ENCODE data around the gene DGKH.

DGKH gene

DNA sequence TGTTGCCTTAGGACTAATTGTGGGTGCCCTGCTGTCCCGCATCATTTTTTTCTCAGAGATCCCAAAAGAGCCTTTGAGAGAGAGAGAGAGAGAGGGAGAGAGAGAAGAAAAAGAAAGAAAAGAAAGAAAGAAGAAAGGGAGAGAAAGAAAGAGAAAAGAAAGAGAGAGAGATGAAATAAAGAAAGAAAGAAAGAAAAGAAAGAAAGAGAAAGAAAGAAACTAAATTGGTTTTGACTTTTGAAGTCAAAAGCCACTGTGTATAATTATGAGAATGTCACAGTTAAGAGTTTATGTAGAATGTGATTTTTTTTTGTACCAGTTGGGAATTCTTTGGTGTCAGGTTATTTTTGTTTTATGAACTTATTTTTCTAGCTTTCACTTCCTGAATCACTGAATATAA is 180.1 kb downstream of the DGKH start:
- no peak for DNase-seq (ENCODE audit: low read depth in 2 of 2)

DNA sequence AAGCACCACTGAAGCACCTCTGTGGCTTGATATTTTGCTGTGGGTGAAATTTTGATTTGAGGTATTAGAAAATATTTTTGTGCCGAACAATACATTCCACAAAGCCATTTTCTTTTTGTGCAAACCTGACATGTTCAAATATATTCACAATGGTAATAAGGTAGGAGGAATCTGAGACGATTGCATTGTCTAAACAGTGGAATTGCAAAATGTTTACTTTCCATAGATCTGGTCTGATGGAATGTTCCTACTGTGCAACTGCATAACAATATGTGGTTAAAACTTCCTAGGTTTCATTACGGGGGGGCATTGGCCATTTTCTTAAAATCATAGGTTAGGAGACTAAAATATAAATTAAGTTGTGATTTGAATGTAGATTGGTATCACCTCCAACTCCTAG is 180.8 kb downstream of the DGKH start:
- no peak for DNase-seq (ENCODE audit: low read depth in 2 of 2)

DNA sequence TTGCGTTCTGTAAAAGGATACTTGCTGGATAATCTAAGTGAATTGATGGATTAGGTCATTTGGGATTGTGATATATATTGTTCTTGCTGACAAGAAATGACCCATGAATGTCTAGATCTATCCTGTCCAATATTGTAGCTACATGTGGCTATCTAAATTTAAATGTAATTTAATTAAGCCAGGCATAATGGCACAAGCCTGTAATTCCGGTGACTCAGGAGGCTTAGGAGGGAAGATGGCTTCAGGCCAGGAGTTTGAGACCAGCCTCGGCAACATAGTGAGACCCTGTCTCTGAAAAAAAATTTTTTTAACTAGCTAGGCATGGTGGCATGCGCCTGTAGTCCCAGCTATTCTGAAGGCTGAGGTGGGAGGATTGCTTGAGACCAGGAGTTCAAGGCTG is 184.2 kb downstream of the DGKH start:
- DNase-seq (ENCODE audit: low read depth in 2 of 2) = no peak

DNA sequence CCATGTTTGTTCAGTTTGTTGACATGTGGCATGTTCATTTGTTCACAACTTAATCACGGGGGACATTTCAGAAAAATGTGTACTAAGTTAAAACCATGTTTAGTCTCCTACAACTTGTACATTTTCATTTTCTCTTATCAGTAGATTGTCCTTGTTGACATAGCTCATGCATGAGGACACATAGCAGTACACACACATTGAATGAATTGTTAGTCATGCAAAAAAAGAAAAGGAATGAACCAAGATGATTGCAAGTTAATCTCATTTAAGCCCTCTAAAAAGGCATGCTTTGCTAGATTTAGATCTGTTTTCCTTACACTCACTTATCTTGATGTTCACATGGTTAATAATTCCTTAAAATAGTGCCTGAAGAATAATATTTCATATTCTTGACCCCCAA is 185.3 kb downstream of the DGKH start:
- DNase-seq (ENCODE audit: low read depth in 2 of 2) = no peak

DNA sequence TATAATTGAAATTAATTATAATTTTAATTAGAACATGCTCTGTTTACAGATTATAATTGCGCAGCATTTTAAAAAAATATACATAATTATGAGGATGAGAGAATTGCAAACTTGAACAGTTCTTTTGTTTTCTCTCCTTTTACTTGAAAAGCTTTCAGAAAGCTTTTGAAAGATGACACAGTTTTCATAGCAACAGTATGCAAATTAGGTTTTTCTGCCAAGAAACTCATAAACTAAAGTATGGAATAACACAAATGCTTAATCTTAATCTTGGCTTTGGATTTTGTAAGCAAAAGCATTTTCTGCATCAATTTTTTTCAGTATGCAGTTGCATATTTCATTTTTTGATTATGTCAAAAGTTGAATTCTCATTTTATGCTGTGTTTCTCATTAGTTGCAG is 190.7 kb downstream of the DGKH start:
- DNase-seq (ENCODE audit: low read depth in 2 of 2) = no peak

DNA sequence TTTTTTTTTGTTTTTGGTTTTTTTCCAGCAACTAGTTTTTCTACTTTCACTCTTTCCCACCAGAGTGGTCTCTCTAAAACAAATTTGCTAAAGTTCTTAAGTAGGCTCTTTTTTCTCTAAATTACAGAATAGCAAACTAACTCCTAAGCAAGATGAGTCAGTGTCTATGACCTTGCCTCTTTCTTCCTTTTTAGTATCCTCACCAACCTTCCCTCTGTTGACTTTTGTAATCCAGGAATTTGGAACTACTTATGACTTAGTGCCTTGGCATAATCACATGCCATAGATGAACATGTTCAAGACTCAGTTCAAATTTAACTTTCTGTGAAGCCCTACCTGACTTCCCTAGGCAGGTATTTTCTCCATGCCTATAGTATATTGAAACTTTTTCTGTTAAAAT is 191.2 kb downstream of the DGKH start:
- DNase-seq (ENCODE audit: low read depth in 2 of 2) = no peak

DNA sequence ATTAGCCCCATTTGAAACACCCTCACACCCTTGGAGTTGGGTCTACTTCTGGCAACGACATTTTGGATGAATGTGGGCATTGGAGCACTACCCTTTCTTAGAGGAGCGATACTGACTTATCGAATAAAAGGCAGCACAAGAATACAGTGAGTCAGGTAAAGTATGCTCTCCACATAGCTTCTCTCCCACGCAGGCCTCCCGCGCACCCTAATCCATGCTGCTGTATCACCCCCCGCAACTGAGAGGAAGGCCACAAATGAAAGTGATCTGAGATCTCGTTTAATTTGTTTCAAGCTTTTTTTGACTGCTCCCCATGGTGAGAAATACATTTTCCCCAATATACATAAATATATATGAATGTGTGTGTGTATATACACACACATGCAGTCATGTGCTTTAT is 198.1 kb downstream of the DGKH start:
- DNase-seq (ENCODE audit: low read depth in 2 of 2) = no peak

DNA sequence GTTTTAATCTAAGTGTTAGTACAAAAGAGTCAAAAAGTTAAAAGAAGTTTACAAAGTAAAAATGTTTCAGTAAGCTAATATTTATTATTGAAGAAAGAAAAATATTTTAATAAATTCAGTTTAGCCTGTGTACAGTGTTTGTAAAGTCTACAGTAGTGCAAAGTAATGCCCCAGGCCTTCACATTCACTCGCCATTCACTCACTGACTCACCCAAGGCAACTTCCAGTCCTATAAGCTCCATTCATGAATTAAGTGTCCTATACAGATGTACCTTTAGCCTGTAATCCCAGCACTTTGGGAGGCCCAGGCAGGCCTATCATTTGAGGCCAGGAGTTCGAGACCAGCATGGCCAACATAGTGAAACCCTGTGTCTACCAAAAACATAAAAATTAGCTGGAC is 199.4 kb downstream of the DGKH start:
- no peak for DNase-seq (ENCODE audit: low read depth in 2 of 2)

DNA sequence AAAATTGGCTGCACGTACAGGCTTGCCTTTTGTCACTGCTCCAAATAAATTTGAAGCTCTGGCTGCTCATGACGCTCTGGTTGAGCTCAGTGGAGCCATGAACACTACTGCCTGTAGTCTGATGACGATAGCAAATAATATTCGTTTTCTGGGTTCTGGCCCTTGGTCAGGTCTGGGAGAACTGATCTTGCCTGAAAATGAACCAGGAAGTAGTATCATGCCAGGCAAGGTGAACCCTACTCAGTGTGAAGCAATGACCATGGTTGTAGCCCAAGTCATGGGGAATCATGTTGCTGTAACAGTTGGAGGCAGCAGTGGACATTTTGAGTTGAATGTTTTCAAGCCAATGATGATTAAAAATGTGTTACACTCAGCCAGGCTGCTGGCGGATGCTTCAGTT is 207.4 kb downstream of the DGKH start:
- DNase-seq (ENCODE audit: low read depth in 2 of 2) = no peak

DNA sequence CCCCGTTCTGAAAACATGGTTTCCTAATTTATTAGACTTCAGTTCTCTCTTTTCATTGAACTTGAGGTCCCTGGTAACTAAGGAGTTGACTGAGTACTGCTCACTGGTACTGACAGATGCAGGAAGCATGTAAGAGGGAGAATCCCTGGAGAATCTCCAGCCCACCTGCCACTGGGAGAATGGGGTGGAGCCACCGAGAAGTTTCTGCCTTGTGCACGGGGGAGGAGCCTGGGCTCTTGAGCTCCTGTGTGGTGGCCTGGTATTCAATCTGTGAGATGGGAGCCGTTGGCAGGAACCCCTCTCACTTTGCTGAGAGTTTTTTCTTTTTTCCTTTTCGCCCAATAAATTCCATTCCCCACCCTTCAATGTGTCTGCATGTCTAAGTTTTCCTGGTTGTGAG is 210.3 kb downstream of the DGKH start:
- DNase-seq (ENCODE audit: low read depth in 2 of 2) = no peak

DNA sequence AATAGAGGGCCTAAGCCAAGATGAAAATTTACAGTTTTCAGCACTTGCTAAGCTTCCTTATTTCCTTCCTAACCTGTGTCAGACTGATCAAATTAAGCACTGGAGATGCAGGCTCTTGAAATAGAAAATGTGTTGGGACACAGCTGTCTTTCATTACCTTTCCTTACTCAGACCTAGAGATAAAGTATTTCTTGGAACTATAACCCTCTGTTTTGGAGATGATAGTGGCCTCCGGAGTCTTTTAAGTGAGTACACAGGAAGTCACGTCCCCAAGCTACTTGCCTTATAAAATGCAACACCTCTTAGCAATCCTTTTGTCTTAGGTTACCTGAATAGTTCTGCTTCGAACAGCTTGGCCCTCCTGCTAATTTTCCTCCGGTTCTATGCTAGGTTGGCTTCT is 211.1 kb downstream of the DGKH start:
- DNase-seq (ENCODE audit: low read depth in 2 of 2) = no peak

DNA sequence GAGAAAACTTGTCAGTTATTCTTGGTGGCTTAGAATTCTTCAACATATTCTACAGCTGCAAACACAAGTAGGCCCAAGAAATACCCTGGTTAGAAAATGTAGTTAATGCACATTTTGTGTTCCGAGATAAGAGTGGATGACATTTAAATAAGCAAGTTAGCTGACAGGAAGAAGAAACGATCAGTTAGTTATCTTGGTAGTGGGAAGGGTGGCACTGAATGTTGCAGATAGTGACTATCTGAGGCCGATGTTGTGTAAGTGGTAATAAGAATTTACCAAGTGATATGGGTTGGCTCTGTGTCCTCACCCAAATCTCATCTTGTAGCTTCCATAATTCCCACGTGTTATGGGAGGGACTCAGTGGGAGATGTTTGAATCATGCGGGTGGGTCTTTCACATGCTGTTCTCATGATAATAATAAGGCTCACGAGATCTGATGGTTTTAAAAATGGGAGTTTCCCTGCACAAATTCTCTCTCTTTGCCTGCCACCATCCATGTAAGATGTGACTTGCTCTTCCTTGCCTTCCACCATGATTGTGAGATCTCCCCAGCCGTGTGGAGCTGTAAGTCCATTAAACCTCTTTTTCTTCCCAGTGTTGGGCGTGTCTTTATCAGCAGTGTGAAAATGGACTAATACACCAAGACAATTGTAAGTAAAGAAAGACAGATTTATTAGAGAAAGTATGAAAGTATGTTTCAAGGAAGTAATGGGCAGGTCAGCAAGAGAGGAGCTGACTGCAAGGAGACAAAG is 212.6 kb downstream of the DGKH start:
- no peak for DNase-seq (ENCODE audit: low read depth in 2 of 2)

DNA sequence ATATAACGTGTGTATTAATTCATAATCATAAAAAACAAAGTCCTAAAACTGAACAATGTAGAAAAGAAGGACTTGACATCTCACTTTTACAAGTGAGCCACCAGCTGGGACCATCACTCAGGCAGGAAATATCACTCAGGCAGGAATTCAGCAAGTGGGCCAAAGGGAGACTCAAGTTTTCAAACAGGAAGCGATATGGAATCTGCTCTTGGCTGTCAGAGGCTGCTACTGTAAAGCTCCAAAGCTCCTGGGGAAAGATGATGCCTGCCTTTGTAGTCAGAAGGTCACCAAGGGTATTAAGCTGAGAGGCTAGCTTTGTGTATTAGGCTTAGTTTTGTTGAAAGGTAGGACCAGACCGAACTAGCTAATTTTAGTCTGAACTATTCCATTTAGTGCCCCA is 218.0 kb downstream of the DGKH start:
- DNase-seq (ENCODE audit: low read depth in 2 of 2) = peak; percentile 15 to 19

DNA sequence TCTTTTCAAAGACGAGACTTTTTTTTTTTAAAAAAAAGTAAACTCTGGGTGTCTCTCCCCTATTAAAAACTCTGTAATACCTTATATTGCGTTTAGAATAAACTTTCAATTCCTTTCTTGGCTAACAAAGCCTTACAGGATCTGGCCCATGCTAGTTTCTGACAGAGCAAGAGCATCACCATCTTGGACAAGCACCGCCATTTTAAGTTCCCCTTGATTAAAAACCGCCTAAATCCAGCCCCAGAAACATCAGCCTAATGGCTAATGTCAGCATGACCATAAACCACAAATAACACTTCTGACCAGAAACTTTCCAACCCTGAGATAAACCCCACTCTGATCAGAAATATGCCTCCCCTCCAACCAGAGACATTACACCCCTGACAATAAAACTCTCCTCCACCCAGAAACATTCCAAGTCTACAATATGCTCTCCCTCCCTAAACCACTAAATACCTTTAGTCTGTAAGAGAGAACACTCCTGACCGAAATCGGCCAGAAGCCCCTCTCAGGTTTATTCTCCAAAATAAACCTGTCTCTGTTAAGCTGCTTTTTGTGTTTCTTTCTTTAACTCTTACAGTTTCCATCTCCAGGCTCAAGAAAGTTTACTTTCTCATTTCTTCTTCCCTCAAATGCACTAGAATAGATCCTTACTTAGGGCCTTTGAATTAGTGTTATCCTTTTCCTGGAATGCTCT is 221.9 kb downstream of the DGKH start:
- DNase-seq (ENCODE audit: low read depth in 2 of 2) = no peak

DNA sequence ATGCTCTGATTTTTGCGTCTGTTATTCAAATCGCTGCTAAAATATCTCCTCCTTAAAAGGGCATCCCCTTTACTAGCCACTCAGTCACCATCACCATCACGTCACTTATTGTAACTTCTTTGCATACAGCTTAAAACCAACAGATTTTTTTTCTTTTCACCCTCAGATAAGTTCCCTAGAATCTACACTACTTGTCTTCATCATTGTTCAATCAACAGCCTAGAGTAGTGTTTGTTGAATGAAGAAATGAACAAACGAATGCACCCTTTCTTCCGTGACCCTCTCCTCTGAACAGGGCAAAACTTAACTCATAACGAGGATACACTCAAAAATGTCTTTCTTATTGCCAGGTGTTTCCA is 222.4 kb downstream of the DGKH start:
- DNase-seq (ENCODE audit: low read depth in 2 of 2) = no peak

DNA sequence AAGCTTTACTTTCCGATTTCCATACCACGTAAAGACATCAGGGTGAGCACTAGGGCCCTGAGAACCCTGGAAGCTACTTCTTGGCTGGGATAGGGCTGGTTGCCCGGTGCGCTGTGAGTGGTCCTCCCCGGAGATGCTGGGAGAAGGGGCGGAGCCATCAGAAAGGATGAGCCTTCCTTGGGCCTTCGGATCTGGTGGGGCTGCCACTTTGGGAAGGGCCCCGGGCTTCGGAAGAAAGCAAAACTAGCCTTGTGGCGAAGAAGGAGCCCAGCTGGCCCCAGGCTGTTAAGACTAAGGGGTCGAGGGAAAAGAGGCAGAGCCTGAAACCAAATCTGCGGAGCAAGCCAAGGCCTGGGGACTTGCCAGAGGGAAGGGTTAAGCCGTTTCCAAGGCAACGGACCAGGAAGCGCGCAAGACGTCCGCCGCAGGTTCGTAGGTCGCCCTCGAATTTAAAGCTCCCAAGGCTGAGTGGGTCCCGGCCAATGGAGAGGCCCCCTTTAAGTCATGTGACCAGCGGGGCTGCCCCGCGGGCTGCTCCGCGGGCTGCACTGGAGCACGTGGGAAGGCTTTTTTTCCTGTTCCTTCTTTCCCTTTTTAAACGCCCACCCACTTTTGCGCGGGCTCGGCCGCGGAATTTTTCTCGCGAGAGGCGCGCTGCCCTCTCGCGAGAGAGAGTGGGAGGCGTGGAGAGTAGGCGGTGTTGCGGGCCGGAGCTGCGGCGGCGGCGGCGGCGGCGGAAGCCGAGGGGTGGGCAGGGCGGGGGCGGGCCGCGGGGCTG is 223.1 kb downstream of the DGKH start:
- peak; percentile 98 for DNase-seq (ENCODE audit: low read depth in 2 of 2)

DNA sequence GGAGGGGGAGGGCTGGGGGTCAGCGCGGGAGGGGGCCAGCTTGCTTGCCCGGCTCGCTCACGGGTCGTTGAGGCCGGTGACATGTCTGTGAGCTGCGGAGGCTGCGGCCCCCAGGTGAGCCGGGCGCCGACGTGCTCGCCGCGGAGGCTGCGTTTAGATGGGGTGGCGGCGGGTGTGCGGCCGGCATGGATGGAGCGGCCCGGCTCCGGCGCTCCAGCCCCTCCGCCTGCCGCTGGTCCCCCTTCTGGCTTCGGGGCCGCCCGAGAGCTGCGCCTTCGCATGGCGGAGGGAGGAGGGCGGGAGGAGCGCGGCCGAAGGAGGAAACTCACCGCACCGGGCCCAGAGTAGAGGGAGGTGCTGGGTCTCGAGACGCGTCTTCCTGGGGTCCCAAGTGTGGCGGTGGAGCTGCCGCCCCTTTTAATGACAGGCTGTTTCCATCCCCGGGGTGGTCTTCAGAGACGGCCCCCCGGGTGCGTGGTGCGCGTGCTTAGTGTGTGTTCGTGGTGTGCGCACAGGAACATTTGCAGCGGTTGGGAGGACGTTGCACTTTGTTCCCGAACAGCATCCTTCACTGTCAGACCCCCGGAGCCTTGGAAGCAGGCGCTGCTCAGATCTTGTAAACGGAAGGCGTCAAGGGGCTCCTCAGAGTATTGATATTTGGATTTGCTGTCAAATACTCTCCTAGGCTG is 223.8 kb downstream of the DGKH start, which contains the start of gene AKAP11:
Gene AKAP11, plus strand, starts transcription at position 38 of the 689 bp plus-strand sequence. CDS start 14,197 bp downstream, outside the sequence.
- DNase-seq (ENCODE audit: low read depth in 2 of 2) = peak; percentile 7 to 18

DNA sequence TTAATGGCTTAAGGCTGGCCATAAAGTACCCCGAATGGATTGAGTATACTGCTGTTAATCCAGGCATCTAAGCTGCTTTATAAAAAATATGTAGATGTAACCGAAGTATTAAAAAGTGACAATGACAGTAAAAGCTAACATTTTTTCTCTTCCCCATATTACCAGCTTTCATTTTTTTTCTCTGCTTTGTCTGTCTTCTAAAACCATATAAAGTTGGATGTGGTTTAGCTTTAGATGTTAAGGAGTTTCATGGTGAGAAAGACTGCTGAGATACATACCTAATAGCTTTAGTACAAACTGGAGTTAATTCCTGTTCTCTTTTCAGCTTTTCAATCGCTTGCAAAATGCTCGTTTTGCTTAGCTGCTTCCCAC is 224.3 kb downstream of the DGKH start:
- no peak for DNase-seq (ENCODE audit: low read depth in 2 of 2)

DNA sequence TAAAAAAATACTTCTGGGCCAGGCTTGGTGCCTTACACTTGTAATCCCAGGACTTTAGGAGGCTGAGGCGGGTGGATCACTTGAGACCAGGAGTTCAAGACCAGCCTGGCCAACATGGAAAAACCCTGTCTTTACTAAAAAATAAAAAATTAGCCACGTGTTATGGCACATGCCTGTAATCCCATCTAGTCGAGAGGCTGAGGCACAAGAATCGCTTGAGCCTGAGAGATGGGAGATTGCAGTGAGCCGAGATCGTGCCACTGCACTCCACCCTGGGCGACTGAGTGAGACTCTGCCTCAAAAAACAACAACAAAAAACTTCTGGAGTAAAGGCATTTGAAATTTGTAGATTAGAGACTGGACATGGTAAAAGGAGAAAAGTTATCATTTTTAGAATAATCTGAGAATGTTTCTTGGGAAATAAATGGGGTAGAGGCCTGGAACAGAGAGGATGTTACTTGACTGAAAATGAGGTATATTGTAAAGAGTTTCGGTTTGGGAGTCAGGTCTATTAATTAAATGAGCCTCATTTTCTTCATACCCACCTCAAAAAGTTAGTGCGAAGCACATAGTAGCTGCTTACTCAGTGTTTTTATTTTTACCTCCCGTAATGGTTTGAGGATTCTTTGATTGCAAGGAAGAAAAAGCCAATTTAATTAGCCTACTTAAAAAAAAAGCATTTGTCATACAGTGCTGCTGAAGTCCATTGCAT is 226.1 kb downstream of the DGKH start:
- no peak for DNase-seq (ENCODE audit: low read depth in 2 of 2)

DNA sequence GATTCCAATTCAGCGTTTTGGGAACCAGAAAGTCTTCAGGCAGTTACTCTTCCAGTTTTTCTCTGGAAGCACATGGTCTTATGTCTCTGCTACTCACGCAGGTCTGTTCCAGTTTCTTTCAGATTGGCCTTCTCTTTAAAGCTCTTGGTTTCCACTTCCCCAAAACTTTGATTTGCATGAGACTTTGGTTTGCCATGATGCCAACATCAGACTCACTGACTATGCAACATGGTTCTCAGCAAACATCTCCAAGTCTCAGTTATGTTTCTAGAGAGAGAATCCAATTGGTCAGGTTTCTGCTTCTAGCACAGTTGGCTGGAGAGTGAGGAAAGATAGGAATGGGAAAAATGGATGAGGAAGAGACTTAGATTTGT is 226.6 kb downstream of the DGKH start:
- no peak for DNase-seq (ENCODE audit: low read depth in 2 of 2)

DNA sequence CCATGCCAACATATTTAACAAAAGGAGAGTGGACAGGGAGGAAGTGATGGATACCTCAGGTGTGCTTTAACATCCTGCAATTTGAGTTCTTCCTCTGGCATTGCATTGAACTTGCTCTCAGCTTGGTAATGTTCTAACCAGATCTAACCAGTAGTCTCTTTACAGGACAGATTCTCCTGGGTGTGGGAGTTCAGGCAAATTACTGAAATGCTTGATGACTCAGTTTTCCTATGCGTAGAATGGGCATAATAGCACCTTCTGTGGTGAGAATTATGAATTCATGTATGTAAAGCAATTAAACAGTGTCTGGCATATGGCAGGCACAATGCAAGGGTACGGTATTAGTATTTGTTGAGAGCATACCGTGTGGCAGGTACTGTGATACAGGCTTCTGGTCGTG is 227.1 kb downstream of the DGKH start:
- DNase-seq (ENCODE audit: low read depth in 2 of 2) = no peak

DNA sequence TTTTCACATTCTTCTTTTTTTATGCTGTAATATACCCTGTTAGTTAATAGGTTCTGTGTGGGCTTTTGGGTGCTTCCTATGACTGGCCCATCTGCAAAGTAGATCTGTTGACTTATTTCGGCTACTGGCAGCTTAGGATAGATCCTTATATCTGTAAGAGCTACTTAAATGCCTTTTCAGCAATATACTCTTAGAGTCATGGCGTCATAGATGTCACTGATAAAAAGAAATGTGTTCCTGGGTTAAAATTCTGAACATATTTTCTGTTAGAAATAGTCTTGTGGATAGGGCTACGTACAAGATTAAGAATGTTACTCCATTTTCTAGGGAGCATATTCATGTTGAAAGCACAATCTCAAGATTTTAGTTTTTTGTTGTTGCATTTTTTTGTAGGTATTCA is 228.2 kb downstream of the DGKH start:
- DNase-seq (ENCODE audit: low read depth in 2 of 2) = no peak

All from fibroblast of skin of left biceps (primary cell).